Stimulated activated CD4-positive, alpha-beta T cell treated with anti-CD3 and anti-CD28 coated beads, Interleukin-12 subunit alpha, Interleukin-12 subunit beta, amount 100 ng/mL, for 4 hours (primary cell): ENCODE data around the gene CARS1.

ENCODE experiments used
- DNase-seq: peaks from one replicate; pipeline ENCODE4 v3.0.0-alpha.2; 2020

CARS1 gene

GRCh38 chr11:2952290-2952689, 104.9 kb downstream of the CARS1 start:
- no peak for DNase-seq

GRCh38 chr11:2951231-2952110, 105.8 kb downstream of the CARS1 start:
- no peak for DNase-seq
